WI38 (cell line): ENCODE data around the gene SMYD3.
A peak's percentile ranks its signal among the peaks of the same experiment; 100 is the strongest.

ENCODE experiments used
- H3K4me3 ChIP-seq: 2 replicates; pipeline ENCODE4 v1.5.1; 2011; ENCODE audit warnings: low read depth, mild to moderate bottlenecking, control low read depth, low read length
- CTCF ChIP-seq: IDR thresholded peaks from 2 replicates; pipeline ENCODE4 v1.5.1; 2012; ENCODE audit warnings: low read depth, mild to moderate bottlenecking, control low read depth, low read length

SMYD3 gene

GRCh38 chr1:246510147-246511030 lies 3.3 kb upstream of the SMYD3 start:
- no peak overlapping the region for H3K4me3 ChIP-seq
- no peak for TF ChIP-seq CTCF

GRCh38 chr1:246508897-246509688 lies 2.0 kb upstream of the SMYD3 start:
- H3K4me3 ChIP-seq = no peak overlapping the region
- TF ChIP-seq CTCF = no peak

- TF ChIP-seq CTCF = no peak
- H3K4me3 ChIP-seq = peak overlapping the region; percentile 87
These were observed 759 bp downstream of the SMYD3 start for GRCh38 chr1:246506367-246506673.

GRCh38 chr1:246503341-246503740 lies 3.7 kb downstream of the SMYD3 start:
- TF ChIP-seq CTCF = no peak
- no peak overlapping the region for H3K4me3 ChIP-seq

GRCh38 chr1:246497331-246497915 lies 9.7 kb downstream of the SMYD3 start:
- peak; percentile 55; the same call in 1 of the 2 replicates for TF ChIP-seq CTCF
- H3K4me3 ChIP-seq = no peak overlapping the region

- TF ChIP-seq CTCF = peak; percentile 90
- no peak overlapping the region for H3K4me3 ChIP-seq
These were observed 14.4 kb downstream of the SMYD3 start for GRCh38 chr1:246492611-246493245.
